ENCODE data around the gene VPS72. TPM values are rescaled to one million over a fixed set of nuclear protein-coding genes. Genes with fewer than 3 reads are reported as not detected.

Gene VPS72
- polyA plus RNA-seq, 1 experiment, result 71.0 TPM

- no peak overlapping the region for H3K4me3 ChIP-seq (ENCODE audit: low read depth, low read length)
- CTCF ChIA-PET, result interaction anchor here (1.2 to 1.7 kb wide), 3 partner anchors 10 to 21 kb away, joined by 3 to 5 read pairs (median 5); no protein-coding TSS in a partner anchor
- no peak for TF ChIP-seq CTCF (IDR thresholded peaks at IDR 0.05; ENCODE audit: insufficient read depth, low read depth, low read length)
- H3K27me3 ChIP-seq (ENCODE audit: control insufficient read depth, insufficient read depth, low read length), result no peaks in the 10 kb centered on the region
- no peak for DNase-seq (ENCODE audit: low read depth)
- POLR2A ChIA-PET, result no interaction called here
- peaks cover 17% of the 10 kb centered on the region for H3K36me3 ChIP-seq (ENCODE audit: control insufficient read depth, insufficient read depth, low read length)
Measured at GRCh38 chr1:151176514-151177045, 13.4 kb downstream of the VPS72 start.

- Histone ChIP-seq H3K27me3 (ENCODE audit: control insufficient read depth, insufficient read depth, low read length) (no peaks in the 10 kb centered on the region), H3K4me3 (ENCODE audit: low read depth, low read length) (no peak within 1 kb of the TSS), H3K36me3 (ENCODE audit: control insufficient read depth, insufficient read depth, low read length) (peaks cover 13% of the 10 kb centered on the region)
- TF ChIP-seq CTCF (IDR thresholded peaks at IDR 0.05; ENCODE audit: insufficient read depth, low read depth, low read length), result peak; percentile 62
- CTCF ChIA-PET, result interaction anchor here (1.2 to 1.7 kb wide), 3 partner anchors 9 to 21 kb away, joined by 3 to 5 read pairs (median 5); no protein-coding TSS in a partner anchor
- no peak for DNase-seq (ENCODE audit: low read depth)
- POLR2A ChIA-PET, result no interaction called here
Measured at GRCh38 chr1:151175863-151176262, 14.1 kb downstream of the VPS72 start, which contains the start of gene TMOD4. Gene TMOD4, minus strand, starts transcription at chr1:151175981. Its CDS starts 1,106 bp downstream, at chr1:151174875.

- ChIA-PET CTCF (interaction anchor here (1.2 to 1.7 kb wide), 4 partner anchors 8 to 75 kb away, joined by 3 to 5 read pairs (median 4); no protein-coding TSS in a partner anchor), POLR2A (no interaction called here)
- peaks cover 13% of the 10 kb centered on the region for H3K36me3 ChIP-seq (ENCODE audit: control insufficient read depth, insufficient read depth, low read length)
Measured at GRCh38 chr1:151175041-151175741, 14.8 kb downstream of the VPS72 start.

GRCh38 chr1:151171190-151171589, 18.8 kb downstream of the VPS72 start:
- ChIA-PET POLR2A (no interaction called here), CTCF (no interaction called here)
- no peaks in the 10 kb centered on the region for H3K27me3 ChIP-seq (ENCODE audit: control insufficient read depth, insufficient read depth, low read length)
- no peak for DNase-seq (ENCODE audit: low read depth)
- no peak overlapping the region for H3K4me3 ChIP-seq (ENCODE audit: low read depth, low read length)
- H3K36me3 ChIP-seq (ENCODE audit: control insufficient read depth, insufficient read depth, low read length), result peaks cover 7% of the 10 kb centered on the region
- no peak for TF ChIP-seq CTCF (IDR thresholded peaks at IDR 0.05; ENCODE audit: insufficient read depth, low read depth, low read length)

More at GRCh38 chr1:151175041-151175741, 14.8 kb downstream of the VPS72 start:
- Histone ChIP-seq H3K27me3 (ENCODE audit: control insufficient read depth, insufficient read depth, low read length) (no peaks in the 10 kb centered on the region), H3K4me3 (ENCODE audit: low read depth, low read length) (no peak overlapping the region)
- no peak for DNase-seq (ENCODE audit: low read depth)
- TF ChIP-seq CTCF (IDR thresholded peaks at IDR 0.05; ENCODE audit: insufficient read depth, low read depth, low read length), result no peak

GRCh38 chr1:151167116-151167515, 22.9 kb downstream of the VPS72 start:
- no peak for DNase-seq (ENCODE audit: low read depth)
- TF ChIP-seq CTCF (IDR thresholded peaks at IDR 0.05; ENCODE audit: insufficient read depth, low read depth, low read length), result no peak
- Histone ChIP-seq H3K27me3 (ENCODE audit: control insufficient read depth, insufficient read depth, low read length) (no peaks in the 10 kb centered on the region), H3K4me3 (ENCODE audit: low read depth, low read length) (peak overlapping the region; percentile 80), H3K36me3 (ENCODE audit: control insufficient read depth, insufficient read depth, low read length) (peaks cover 5% of the 10 kb centered on the region)
- CTCF ChIA-PET, result interaction anchor here (1.0 to 2.3 kb wide), 4 partner anchors 9 to 174 kb away, joined by 4 to 7 read pairs (median 4); partner anchors contain the start of gene TMOD4
- POLR2A ChIA-PET, result interaction anchor here (0.7 to 1.4 kb wide), 2 partner anchors 23 to 28 kb away, joined by 7 to 8 read pairs; partner anchors contain the start of gene VPS72
